GM21423 (cell line): ENCODE measurements around the gene APAF1.

Experiments
- ATAC-seq: cut with Tn5 transposase; IDR thresholded peaks from one replicate; pipeline ENCODE4 v1.9.1; 2021; ENCODE audit warnings: mild to moderate bottlenecking, moderate library complexity; ENCODE audit not compliant: unreplicated experiment

The APAF1 gene

DNA sequence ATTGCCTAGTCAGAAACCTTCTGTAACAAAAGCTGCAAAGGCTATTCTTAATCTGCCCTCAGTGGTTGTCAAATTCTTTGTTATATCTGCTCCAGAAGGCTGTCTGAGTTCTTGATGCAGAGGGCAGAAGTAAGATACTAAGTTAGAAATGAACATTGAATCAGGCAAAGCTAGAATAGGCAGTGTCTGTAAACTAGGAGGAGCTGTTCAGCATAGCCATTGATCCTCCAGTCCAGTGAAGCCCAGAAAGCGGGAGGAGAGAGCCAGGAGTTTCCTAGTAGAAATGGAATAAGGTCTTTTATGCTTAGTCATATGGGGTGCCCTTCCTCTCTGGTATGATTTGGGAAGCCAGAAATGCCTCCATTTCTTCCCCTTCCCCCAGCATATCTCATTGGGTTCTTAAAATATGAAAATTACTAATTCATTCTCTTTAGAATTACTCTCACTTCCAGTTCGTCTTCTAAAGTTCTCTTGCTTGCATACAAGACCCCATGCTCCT is 76.2 kb downstream of the APAF1 start:
- ATAC-seq: no peak

DNA sequence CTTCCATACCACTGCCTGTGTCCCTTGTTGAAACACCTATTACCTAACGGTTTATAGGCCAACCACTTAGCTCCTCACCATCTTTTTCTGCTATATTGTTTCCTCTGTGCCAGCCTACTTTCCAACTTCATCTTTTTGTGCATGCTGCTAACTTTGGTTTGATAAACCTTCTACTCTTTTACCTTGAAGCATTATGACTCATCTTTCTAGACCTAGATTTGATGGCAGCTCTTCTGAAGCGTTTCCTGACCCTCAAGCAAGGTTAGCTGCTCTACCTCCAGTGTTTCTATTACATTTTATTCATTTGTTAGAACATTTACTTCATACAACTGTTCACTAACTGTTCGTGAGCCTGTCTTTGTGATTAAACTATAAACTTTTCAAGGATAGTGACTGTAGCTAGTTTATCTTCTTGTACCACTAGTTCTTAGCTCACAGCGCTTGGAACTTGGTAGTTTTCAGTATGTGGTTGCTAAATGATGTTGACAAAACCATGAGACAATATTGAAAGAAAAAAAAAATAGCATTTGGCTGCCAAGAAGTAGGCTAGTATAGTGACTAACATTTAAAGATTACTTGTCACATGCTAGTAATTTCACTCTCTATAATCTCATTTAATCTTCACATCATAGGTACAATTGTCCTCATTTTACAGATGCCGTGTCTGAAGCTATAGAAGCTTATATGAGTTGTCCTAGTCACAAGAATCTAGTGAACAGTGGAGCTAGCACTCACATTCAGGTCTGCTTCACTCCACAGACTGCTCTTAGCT is 79.5 kb downstream of the APAF1 start:
- ATAC-seq: no peak

DNA sequence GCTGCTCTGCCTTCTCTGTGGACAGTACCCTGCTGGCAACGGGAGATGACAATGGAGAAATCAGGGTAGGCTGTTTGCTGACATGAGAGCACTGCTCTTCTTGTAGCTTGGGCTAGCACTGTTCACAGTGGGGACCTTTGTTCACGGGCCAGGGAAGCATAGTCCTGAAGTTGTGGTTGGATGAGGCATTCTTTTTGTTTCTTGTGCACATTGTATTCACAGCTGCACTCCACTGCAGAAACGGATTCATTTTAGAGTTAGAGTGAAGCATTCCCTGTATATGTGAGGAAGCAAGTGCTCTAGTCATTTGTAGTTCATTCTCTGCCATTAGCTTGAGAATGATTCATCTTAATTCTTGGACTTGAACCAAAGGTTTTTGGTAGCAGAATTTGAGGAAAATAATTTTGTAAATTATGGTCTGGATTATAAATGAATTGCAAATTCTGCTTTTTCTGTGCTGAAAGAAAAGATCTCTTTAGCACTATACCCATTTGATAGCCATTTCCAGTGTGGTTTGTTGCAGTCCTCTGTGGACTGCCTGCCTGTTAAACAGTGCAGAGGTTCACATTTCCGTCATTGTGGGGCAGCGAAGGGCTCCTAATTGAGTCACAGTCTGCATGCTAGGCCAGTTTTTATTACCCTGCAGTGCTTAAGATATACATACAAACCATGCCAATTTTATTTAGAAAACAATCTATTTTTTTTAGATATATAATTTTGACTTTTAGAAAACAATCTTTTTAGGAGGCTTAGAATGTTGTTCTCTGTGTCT is 80.6 kb downstream of the APAF1 start:
- ATAC-seq: peak; percentile 86

DNA sequence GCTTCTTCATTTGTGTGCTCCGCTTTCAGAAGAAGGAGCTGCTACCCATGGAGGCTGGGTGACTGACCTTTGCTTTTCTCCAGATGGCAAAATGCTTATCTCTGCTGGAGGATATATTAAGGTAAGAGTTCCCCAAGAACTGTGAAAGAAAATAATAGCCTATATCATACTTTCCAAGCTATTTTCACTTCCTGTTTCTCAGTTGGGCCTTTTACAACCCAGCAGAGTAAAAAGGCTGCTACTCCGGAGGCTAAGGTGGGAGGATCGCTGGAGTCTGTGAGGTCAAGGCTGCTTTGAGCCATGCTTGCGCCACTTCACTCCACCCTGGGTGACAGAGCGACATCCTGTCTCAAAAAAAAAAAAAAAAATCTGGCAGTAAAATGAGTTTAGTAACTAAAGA is 82.1 kb downstream of the APAF1 start:
- no peak for ATAC-seq

DNA sequence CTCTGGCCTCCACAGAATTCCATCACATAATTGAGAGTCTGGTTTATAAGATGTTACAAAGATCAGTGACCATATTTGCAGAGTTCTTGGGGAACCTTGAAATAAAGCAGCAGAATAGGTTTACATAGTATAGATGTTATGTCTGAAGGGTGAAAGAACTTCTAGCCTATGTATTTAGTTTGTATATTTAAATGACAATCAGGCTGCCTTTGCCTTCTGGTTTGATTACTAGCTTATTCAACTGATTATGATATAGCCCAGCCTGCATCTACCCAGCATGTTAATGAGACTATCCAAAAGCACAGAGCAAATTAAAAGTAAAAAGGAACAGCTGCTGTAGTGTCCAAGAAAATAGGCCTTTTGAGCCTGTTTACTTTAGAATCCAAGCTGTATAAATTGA is 85.3 kb downstream of the APAF1 start:
- no peak for ATAC-seq

DNA sequence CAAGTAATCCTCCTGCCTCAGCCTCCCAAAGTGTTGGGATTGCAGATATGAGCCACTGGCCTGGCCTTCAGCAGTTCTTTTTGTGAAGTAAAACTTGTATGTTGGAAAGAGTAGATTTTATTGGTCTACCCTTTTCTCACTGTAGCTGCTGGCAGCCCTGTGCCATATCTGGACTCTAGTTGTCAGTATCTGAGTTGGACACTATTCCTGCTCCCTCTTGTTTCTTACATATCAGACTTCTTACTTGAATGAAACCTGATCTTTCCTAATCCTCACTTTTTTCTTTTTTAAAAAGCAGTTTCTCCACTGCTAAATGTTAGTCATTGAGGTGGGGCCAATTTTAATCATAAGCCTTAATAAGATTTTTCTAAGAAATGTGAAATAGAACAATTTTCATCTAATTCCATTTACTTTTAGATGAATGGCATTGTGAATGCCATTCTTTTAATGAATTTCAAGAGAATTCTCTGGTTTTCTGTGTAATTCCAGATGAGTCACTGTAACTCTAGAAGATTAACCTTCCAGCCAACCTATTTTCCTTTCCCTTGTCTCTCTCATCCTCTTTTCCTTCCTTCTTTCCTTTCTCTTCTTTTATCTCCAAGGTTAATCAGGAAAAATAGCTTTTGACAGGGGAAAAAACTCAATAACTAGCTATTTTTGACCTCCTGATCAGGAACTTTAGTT is 88.7 kb downstream of the APAF1 start:
- no peak for ATAC-seq

DNA sequence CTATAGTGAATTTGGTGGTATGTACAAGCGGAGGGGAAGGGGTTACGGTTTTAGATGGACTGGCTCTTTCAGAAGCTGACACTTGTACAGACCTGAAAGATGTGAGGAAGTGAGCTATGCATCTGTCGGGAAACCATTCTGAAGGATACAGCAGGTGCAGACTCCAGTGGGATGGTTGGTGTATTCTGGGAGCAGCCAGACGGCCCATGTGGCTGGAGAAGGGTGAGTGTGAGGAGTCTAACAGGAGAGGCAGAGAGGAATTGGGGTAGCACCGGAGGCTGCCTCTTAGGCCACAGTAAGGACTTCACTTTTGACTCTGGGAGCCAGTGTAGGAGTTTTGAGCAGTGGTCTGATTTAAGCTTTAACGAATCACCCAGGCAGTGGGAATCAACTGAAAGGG is 90.7 kb downstream of the APAF1 start:
- no peak for ATAC-seq

DNA sequence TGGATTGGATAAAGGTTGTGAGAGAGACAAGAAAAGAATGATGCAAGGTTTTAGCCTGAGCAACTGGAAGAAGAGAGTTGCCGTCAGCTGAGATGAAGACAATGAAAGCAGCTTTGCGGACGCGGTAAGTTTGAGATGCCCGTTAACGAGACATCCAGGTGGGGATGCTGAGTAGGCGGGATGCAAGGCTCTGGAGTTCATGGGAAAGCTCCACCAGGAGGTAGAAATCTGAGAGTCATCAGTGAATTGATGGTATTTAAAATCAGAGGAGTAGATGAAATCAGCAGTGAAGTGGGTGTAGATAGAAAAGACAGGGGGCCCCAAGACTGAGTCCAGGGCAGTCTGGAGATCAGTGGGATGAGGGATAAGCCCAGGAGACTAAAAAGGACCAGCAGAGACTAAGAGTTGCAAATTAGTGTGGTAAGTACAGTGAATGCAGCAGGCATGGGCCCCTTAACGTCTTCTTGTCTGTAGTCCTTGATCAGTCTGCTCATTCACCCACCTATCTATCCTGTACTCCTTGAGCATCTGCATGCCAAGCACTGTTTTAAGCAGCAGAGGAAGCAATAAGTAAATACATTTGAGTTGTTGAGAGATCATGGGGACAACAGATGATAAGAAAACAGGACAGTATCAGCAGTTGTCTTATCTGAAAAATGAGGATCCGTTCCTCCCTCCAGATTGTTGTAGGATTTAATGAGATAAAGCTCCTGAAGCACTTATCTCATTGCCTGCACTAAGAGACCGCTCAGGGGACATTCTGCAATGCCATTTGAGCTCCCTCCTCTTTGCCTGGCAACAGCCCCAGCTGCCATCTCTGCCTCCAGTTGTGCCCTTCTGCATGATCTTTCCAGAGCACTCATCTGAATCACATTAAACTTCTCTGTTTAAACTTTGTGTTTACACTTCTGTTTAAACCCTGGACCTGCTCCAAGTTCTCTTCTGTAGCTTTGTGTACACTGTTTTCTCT is 91.5 kb downstream of the APAF1 start:
- no peak for ATAC-seq

DNA sequence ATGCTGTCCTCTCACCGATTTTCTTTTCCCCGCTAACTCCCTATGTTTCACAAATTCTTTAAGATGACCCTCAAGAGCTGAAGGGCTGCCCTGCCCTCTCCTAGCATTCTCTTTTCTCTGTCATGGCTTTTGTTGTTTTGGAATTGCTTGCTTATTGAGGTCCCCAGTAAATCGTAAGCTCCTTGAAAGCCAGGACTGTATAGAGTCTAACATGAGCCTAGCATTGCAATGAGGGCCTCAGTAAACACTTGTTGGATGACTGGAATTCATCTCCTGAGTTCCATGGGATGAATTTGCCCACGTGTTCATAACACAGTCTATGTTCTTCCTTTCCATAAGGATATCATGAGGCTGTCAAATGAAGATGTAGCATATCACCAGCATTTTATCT is 92.2 kb downstream of the APAF1 start:
- ATAC-seq: no peak

DNA sequence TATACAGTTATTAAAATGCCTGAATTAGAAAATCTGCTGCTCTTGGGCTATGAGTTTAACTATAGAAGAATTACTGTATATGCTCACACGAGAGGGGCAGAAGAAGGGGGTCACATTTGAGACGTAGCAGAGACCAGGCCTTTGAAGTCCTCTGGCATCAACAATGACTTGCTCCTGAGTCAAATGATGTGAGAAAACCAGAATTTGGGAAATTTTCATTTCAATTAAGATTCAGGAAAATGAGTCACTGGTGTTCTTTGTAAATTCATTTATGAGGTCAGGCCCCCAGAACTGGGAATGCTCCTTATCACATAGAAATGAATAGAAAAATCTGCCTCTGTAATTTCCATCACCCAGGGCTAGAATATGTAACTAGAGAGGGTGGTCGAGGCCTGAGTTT is 92.9 kb downstream of the APAF1 start:
- ATAC-seq: no peak

DNA sequence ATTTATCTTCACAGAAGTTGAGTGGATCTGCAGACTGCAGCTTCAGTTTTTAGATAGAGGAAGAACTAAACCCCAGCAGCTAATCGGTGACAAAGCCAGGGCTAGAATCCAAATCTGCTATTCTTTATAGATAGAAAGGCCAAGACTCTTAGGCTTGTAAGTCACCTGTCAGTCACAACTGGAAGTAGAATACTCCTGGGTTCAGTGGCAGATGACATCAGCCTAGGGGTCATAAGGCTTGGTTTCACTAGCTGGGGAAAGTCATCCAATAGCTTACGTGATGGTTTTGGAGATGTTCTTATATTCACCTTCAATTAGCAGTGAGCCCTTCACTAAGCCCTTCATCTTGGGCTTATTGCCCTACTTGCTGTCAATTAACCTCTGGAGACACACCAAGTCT is 93.4 kb downstream of the APAF1 start:
- ATAC-seq: no peak

DNA sequence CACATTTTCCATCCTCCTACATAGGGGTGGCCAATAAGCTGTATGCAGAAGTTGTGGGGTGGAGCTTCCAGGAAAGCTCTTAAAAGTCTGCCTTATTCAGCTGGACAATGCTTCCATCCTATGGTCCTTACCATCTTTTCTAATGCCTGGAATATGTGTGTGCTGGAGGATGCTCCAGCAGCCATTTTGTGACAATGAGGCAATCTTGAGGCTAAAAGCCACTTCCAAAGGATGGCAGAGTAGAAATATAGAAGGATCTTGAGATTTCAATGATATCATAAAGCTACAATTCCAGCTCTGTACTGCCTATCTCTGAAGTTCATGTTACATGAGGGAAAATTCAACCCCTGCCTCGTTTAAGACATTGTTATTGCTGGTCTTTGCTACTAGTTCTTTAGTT is 95.7 kb downstream of the APAF1 start:
- no peak for ATAC-seq

DNA sequence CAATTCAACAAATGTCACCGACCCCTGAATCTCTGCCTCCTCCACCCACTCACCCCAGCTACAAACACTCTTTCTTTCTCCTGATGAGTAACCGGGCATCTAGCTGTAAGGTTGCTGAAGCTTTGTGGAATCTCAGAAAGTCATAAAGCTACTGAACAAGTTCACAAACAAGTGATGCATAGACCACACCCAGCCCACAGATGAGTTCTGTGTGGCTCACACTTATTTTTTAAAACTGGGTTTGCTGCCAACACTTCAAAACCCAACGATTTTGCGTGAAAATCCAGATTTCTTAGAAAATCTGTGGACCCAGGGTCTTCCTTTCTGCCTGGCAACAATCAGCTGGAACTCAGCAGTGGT is 96.1 kb downstream of the APAF1 start:
- ATAC-seq: no peak

DNA sequence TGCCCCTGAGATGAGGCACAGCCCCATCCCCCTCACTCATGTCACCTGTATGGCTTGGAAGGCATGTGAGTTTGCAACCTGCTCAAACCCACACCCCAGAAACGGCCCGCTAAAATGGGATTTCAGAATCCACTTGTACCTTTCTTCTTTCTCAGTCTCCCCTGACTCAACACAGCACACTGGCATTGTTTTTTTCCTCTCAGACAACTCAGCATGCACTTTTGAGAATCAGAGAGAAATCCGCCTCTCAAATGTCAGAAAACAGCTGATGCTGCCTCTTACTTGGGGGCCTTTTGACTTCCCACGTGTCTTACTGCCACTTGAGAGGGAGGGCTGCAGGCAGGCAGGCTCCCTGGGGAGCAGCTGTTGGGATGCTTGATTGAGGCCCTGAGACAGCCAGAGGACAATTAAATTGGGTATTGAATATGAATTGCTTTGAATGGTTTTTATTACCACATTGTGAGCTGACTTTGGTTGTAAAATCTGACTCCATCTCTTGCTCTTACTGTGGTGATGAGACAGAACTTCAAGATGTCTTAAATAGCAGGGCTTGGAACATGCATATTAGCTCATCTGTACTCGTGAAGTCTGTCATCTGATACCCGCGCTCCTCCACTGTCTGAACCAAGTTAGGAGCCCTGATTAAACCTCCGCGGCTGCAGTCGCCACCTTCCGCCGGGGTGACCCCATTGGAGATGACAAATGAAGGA is 96.6 kb downstream of the APAF1 start:
- no peak for ATAC-seq

DNA sequence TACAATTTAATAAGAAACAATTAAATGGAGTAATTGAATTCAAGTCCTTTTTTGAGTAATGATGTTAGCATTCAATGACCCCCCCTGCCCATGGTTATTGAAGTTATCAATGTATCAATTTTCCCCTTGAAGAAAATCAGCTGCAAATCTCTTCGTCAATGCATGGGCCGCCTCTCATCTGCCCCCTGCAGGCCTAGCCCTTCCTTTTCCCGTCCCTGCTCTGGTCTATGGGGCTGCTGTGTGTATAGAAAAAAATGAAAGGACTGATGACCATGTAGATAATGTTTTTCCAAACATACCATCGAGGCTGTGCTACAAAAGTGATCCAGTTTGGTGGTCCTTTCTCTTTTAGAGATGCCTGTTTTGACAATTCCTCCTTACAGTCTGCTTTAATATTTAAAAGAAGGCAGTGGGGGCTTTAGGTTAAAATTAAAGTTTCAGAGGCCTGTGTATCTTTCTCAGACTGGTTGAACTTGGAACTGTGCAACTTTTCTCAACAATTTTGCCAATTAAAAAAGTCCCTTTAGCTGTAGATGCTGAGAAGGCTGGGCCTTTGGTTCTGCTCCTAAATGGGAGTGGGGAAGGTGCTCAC is 98.4 kb downstream of the APAF1 start:
- ATAC-seq: peak; percentile 64

DNA sequence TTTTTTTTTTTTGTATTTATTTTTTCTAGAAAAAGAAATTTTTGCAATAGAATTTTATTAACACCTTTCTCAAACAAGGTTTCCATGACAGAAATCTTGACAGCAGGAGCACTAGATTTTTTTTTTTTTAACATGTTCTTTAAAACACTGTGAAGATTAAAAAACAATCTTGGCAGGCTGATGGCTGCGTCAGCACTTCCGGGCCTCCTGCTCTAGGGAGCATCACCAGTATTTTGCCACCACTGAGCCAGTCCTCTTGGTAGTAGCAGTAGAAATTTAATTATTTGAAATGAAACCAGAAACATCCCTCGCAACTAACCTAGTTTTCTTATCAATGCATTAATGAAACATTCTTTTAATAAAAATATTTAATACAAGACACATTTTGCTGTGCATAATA is 99.6 kb downstream of the APAF1 start:
- ATAC-seq: no peak

DNA sequence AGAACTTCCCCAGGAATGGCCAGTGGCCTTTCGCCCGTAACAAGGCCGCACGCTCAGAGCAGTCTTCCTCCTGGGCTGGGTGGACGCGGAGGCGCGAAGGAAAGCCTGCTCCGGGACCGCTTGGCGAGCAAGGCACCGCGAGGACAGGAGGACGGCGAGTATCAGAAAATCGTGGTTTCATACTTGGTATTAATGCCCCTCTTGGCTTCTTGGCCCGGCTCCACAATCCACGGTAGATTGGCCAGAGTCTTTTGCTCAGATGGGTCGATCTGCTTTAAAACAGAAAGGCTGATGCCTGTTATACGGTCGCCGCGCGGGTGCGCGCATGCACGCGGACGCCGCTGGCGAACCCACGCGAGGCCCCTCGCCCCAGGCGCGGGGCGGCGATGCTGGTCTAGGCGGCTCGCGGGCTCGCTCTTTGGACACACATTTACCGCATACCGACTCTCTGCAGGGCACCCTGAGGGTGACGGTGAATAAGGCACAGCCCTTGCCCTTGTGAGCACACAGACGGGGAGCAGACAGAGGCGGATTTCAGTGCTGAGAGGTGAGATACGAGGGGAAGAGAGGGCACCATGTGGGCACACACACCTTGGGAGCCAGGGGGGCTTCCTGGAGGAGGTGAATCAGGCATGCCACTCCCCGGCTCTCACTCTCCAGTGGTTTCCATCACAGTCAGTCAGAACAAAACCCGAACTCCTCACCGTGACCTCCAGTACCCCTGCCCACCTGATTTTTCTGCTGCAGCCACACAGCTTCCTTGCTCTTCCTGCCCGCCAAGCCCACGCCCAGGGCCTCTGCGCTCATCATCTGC is 100.7 kb downstream of the APAF1 start:
- peak; percentile 50 for ATAC-seq

DNA sequence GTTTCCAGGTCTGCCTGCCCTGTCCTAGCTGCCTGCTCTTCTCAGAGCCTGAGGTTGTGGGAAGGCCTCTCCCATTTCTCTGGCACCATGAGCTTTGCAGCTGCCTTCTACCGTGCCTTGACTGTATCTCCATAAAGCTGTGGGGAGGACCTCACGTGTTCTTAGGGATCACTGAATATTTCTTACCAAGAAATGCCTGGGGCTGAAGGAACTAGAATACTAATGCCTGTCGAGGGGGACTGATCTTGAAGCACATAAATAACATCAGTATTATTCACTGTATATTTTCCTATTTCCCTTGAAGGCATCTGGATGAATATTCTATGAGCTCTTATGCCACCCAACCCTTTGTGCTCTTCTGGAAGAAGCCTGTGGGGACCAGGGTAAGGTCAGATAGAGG is 103.4 kb downstream of the APAF1 start:
- no peak for ATAC-seq

DNA sequence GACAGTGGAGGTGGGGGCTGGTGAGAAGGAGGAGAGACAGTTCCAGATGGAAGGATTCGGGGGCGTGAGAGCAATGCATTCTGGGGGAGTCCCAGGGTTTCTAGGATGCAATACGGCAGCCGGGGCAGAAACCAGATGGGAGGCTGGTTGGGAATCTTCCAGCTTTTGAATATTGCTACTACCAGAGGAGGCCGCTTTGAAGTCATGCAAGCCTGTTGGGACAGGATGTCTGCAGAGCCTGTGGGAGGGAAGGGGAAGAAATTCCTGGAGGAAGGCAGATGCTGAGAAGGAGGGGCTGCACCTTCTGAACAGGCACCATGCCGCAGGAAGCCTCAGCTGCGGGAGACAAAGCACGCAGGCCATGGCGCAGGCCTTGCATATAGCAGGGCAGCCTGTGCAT is 105.4 kb downstream of the APAF1 start:
- no peak for ATAC-seq
